MCF 10A (cell line): ENCODE data around the gene GRM3. TPM values are rescaled to one million over a fixed set of nuclear protein-coding genes. Genes with fewer than 3 reads are reported as not detected.

Experiments used
- Bru-seq: library from RNA; stranded (reverse); fragments of 400-500 nt; gene quantifications from one replicate; lab custom pipeline; 2021; lab: Mats Ljungman, UMichigan
- BruChase-seq, 2 experiments: library from RNA; stranded (reverse); fragments of 400-500 nt; gene quantifications; one replicate each; lab custom pipeline; 2021; lab: Mats Ljungman, UMichigan
- BruUV-seq: library from RNA; stranded (reverse); fragments of 400-500 nt; replicated peaks from 2 replicates; lab custom pipeline; 2021; lab: Mats Ljungman, UMichigan
- CTCF ChIA-PET: fragments of 300-600 bp; sonication (Branson Sonifier 250); formaldehyde crosslinking; extraction: SDS; loops from one replicate; lab custom pipeline; 2021; ENCODE audit warnings: antibody characterized with exemption, inconsistent platforms; lab: Yijun Ruan, JAX
- POLR2A ChIA-PET: fragments of 300-600, 350-650 bp; sonication (Branson Sonifier 250); formaldehyde crosslinking; extraction: SDS; loops from one replicate; lab custom pipeline; 2020; ENCODE audit warnings: antibody characterized with exemption, inconsistent platforms; lab: Yijun Ruan, JAX
- DNase-seq: peaks from one replicate; pipeline ENCODE4 v3.0.0-alpha.2; 2018; ENCODE audit not compliant: unreplicated experiment
- H3K27ac Mint-ChIP-seq: one replicate; pipeline ENCODE4 v1.8.0; 2022; ENCODE audit warnings: mild to moderate bottlenecking, low read depth, mixed read lengths; ENCODE audit not compliant: unreplicated experiment
- H3K27me3 Mint-ChIP-seq: one replicate; pipeline ENCODE4 v1.8.0; 2022; ENCODE audit warnings: mixed read lengths; ENCODE audit not compliant: insufficient read depth, unreplicated experiment
- H3K36me3 Mint-ChIP-seq: one replicate; pipeline ENCODE4 v1.8.0; 2022; ENCODE audit warnings: mild to moderate bottlenecking, moderate library complexity, mixed read lengths; ENCODE audit not compliant: insufficient read depth, unreplicated experiment
- H3K4me1 Mint-ChIP-seq: one replicate; pipeline ENCODE4 v1.8.0; 2022; ENCODE audit warnings: mixed read lengths; ENCODE audit not compliant: insufficient read depth, unreplicated experiment
- H3K4me3 Mint-ChIP-seq: one replicate; pipeline ENCODE4 v1.8.0; 2022; ENCODE audit warnings: mild to moderate bottlenecking, moderate library complexity, mixed read lengths; ENCODE audit not compliant: unreplicated experiment
- H3K9me3 Mint-ChIP-seq: one replicate; pipeline ENCODE4 v1.8.0; 2022; ENCODE audit warnings: mixed read lengths; ENCODE audit not compliant: unreplicated experiment
- intact Hi-C: fragments of 100-400 bp; cut with micrococcal nuclease; formaldehyde crosslinking; loops from 2 replicates; pipeline ENCODE4 v1.14.1; 2022
- long read RNA-seq: library from polyadenylated mRNA; stranded (forward); transcript quantifications from one replicate; pipeline ENCODE4 v2.0.0, GENCODE V29; 2022
- total RNA-seq: library from RNA; stranded (reverse); gene quantifications from 2 replicates; pipeline ENCODE4 v1.2.3, GENCODE V29; 2022
- TF ChIP-seq, protein P1 (sequence below): fragments of 200-600 bp; IDR thresholded peaks from one replicate; pipeline ENCODE4 v1.8.0; 2022; ENCODE audit warnings: antibody characterized with exemption, mild to moderate bottlenecking; ENCODE audit not compliant: unreplicated experiment

Gene GRM3
- total RNA-seq = not detected in 2 replicates
- not detected for Bru-seq, nascent RNA
- BruChase-seq, experiment 1, labeled RNA remaining after a 6-hour chase = not detected
- BruChase-seq, experiment 2, labeled RNA remaining after a 2-hour chase = not detected
- long read RNA-seq = 0 reads

DNA sequence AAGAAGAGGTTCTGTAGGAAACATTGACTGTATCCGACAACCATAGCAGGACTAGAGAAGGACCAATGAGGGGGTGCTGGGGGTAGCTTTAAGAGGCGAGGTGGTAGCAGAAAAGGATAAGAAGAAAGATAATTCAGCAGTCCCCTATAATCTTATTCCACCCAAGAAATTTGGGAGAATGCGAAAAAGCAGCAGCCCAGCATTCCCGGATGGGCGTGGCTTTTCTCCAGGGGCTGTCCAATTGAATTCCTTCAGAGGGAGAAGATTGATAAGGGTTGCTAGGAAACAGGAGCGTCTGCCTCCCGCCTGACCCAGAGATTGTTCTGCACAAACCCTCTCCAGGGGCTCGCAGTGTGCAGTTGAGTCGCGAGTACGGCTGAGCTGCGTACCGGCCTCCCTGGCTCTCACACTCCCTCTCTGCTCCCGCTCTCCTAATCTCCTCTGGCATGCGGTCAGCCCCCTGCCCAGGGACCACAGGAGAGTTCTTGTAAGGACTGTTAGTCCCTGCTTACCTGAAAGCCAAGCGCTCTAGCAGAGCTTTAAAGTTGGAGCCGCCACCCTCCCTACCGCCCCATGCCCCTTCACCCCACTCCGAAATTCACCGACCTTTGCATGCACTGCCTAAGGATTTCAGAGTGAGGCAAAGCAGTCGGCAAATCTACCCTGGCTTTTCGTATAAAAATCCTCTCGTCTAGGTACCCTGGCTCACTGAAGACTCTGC is at the start of gene GRM3:
TSS of gene GRM3 (plus strand) at position 349 of the 721 bp plus-strand sequence. CDS start 121,237 bp downstream, outside the sequence.
- DNase-seq = no peak

DNA sequence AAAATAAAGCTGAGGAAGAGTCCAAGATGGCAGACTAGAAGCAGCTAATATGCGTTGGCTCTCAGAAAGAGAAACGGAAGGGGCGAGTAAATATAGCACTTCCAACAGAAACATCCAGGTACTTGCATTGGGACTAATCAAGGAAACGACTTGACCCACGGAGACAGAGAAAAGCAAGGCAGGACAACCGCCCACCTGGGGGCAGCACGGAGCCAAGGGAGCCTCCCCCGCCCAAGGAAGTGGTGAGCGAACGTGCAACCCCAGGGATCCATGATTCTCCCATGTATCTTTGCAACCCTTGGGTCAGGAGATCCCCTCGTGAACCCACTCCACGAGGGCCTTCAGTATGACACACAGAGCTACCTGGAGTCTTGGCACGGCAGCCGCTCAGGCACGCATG is 45.4 kb upstream of the GRM3 start:
- no peaks in the 10 kb centered on the region for H3K9me3 Mint-ChIP-seq
- CTCF ChIA-PET = interaction anchor here (0.7 kb wide), 1 partner anchor 299 kb away, joined by 3 read pairs; no protein-coding TSS in a partner anchor
- no TSS peak for BruUV-seq
- H3K27me3 Mint-ChIP-seq = peaks cover 47% of the 10 kb centered on the region
- H3K4me3 Mint-ChIP-seq = no peak overlapping the region
- H3K27ac Mint-ChIP-seq = no peak overlapping the region
- TF ChIP-seq, protein P1, sequence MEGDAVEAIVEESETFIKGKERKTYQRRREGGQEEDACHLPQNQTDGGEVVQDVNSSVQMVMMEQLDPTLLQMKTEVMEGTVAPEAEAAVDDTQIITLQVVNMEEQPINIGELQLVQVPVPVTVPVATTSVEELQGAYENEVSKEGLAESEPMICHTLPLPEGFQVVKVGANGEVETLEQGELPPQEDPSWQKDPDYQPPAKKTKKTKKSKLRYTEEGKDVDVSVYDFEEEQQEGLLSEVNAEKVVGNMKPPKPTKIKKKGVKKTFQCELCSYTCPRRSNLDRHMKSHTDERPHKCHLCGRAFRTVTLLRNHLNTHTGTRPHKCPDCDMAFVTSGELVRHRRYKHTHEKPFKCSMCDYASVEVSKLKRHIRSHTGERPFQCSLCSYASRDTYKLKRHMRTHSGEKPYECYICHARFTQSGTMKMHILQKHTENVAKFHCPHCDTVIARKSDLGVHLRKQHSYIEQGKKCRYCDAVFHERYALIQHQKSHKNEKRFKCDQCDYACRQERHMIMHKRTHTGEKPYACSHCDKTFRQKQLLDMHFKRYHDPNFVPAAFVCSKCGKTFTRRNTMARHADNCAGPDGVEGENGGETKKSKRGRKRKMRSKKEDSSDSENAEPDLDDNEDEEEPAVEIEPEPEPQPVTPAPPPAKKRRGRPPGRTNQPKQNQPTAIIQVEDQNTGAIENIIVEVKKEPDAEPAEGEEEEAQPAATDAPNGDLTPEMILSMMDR = no peak
- POLR2A ChIA-PET = no interaction called here
- H3K36me3 Mint-ChIP-seq = no peaks in the 10 kb centered on the region
- intact Hi-C loops = no loop called here
- peak; percentile 22 for DNase-seq
- H3K4me1 Mint-ChIP-seq = no peaks in the 10 kb centered on the region

More for the DNA sequence above, at the start of gene GRM3:
- Mint-ChIP-seq H3K36me3 (no peaks in the 10 kb centered on the region), H3K27me3 (peaks cover 75% of the 10 kb centered on the region), H3K4me1 (no peaks in the 10 kb centered on the region), H3K9me3 (no peaks in the 10 kb centered on the region), H3K27ac (no peak within 1 kb of the TSS), H3K4me3 (no peak within 1 kb of the TSS)
- intact Hi-C loops = no loop called here
- POLR2A ChIA-PET = no interaction called here
- CTCF ChIA-PET = interaction anchor here (0.8 kb wide), 1 partner anchor 98 kb away, joined by 3 read pairs; no protein-coding TSS in a partner anchor
- TF ChIP-seq, protein P1 = no peak
- BruUV-seq = no TSS peak

DNA sequence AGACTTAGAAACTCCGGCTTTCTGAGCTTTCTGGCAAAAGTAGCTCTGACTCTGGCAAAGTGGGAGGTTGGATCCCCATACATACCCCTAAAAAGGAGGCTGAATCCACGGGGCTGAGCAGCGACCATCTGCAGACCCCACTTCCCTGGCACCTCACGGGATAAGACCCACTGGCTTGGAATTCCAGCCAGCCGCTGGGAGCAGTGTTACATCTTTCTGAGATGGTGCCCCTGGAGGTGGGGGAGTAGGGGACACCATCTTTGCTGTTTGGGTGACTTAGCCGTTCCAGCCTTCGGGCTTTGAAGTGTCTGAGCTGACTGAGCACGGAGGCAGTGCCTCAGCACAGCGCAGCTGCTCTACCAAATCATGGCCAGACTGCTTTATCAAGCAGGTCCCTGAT is 45.0 kb upstream of the GRM3 start:
- ChIA-PET POLR2A (no interaction called here), CTCF (no interaction called here)
- intact Hi-C loops = no loop called here

More for the DNA sequence above, 45.0 kb upstream of the GRM3 start:
- H3K27ac Mint-ChIP-seq = no peak overlapping the region
- H3K4me3 Mint-ChIP-seq = no peak overlapping the region
- H3K9me3 Mint-ChIP-seq = no peaks in the 10 kb centered on the region
- no peak for DNase-seq
- H3K27me3 Mint-ChIP-seq = peaks cover 45% of the 10 kb centered on the region
- no peaks in the 10 kb centered on the region for H3K36me3 Mint-ChIP-seq
- H3K4me1 Mint-ChIP-seq = no peaks in the 10 kb centered on the region
- TF ChIP-seq, protein P1 = no peak
- BruUV-seq = no TSS peak
